NCI-H460 (cell line): Measurements from ENCODE around the gene MARCHF2. TPM values are rescaled to one million over a fixed set of nuclear protein-coding genes. Genes with fewer than 3 reads are reported as not detected.
"Not testable (repeated sequence)": the region's sequence is repeated elsewhere in the genome, so short reads cannot be mapped to it uniquely, and the experiment has no call there.

Source experiments
- DNase-seq: peaks from one replicate; pipeline ENCODE4 v3.0.0-alpha.2; 2016; ENCODE audit warnings: low read depth; ENCODE audit errors: extremely low read depth
- polyA plus RNA-seq: library from polyadenylated mRNA; depleted of rRNA; stranded (reverse); fragments of >200 nt; gene quantifications from 2 replicates; pipeline ENCODE4 v1.2.3, GENCODE V29; 2014; cell fraction: nucleus; rRNA removed
- total RNA-seq: library from RNA; depleted of rRNA; stranded (reverse); fragments of >200 nt; shearing (Covaris generic); gene quantifications from 2 replicates; pipeline ENCODE4 v1.2.3, GENCODE V29; 2014; rRNA removed

The MARCHF2 gene, protein sequence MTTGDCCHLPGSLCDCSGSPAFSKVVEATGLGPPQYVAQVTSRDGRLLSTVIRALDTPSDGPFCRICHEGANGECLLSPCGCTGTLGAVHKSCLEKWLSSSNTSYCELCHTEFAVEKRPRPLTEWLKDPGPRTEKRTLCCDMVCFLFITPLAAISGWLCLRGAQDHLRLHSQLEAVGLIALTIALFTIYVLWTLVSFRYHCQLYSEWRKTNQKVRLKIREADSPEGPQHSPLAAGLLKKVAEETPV
- total RNA-seq = 13.0 and 15.6 TPM in 2 replicates
- polyA plus RNA-seq = 37.4 and 37.5 TPM in 2 replicates

GRCh38 chr19:8412783-8413628 lies at the start of gene MARCHF2:
MARCHF2 (plus strand) TSS chr19:8413305; CDS start chr19:8421841, 8,536 bp downstream.
- DNase-seq = peak; percentile 92

DNA sequence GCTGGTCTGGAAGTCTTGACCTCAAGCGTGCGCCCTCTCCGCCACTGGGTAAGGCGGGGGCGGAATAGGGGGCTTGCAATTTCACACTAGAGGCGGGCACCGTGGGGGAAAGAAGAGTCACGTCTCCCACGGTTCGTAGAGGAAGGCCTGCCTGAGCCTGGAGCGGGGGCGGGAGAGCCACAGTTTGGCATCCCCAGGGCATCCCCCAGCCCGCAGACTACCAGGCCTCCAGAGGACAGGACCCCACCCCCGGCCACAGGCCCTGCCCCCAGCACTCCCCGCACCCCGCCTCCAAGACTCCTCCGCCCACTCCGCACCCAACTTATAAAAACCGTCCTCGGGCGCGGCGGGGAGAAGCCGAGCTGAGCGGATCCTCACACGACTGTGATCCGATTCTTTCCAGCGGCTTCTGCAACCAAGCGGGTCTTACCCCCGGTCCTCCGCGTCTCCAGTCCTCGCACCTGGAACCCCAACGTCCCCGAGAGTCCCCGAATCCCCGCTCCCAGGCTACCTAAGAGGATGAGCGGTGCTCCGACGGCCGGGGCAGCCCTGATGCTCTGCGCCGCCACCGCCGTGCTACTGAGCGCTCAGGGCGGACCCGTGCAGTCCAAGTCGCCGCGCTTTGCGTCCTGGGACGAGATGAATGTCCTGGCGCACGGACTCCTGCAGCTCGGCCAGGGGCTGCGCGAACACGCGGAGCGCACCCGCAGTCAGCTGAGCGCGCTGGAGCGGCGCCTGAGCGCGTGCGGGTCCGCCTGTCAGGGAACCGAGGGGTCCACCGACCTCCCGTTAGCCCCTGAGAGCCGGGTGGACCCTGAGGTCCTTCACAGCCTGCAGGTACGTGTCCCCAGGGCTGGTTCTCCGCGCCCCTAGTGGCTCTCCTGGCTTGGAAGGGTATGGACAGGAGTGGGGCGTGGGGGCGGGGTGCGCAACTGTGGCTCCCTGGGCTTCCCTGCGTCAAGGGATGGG lies 49.0 kb upstream of the MARCHF2 start, which contains the start of gene ANGPTL4:
ANGPTL4 (plus strand) TSS at position 353 of the 969 bp plus-strand sequence; CDS start at position 520, 167 bp downstream.
- DNase-seq = peak; percentile 64

DNA sequence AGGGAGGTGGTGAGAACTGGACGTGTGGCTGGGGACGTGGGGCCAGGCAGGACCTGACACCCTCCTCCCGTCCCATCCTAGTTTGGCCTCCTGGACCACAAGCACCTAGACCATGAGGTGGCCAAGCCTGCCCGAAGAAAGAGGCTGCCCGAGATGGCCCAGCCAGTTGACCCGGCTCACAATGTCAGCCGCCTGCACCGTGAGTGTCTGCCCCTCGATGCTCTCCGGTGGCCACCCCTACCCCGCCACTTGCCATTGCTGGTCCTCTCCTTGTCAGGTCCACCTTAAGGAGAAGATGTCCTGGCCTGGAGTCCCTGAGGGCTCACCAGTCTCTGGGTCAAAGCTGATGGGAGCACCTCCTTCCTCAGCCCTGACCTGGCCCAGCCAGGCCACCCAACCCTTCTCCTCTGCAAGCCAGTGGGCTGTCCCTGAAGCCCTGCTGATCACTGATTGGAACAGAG lies 47.0 kb upstream of the MARCHF2 start:
- no peak for DNase-seq

DNA sequence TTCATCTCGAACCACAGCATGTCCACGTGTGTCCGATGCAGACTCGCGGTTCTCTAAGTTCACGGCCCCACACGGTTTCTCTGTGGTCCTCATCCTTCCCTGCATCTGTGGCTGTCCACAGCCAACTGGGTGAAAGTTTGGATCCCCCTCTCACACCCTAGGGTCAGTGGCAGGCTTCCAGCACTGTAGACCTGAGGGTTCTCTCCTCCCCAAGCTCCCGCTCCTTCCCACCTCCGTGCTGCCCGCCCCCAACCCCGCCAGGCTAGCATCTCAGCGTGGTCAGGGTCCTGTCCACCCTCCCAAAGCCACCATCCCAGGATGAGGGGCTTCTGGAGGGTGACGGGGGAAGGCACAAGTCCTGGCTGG lies 46.2 kb upstream of the MARCHF2 start:
- no peak for DNase-seq

DNA sequence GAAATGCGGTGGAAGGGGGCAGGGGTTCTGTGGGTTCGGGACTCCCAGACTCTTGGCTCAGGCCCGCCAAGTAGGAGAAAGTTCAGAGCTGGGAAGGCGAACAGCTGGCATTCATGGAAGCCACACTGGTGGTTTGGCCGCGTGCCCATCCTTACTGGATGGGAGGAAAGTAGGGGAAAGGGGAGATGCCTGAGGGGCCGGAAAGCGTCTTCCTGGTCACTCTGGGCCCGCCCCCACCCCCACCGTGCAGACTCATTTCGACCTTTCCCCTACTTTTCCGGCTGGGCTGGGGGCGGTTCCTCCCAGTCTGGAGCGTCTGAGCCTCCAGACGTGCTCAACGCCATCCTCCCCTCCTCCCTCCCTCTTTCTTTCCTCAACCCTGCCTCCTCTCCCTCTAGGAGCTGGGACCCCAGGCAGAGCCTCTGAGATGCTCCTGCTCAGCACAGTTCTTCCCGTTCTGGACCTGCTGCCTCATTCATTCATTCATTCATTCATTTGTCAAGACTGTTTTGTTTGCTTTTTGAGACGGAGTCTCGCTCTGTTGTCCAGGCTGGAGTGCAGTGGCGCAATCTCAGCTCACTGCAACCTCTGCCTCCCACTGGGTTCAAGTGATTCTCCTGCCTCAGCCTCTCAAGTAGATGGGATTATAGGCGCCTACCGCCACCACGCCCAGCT lies 45.6 kb upstream of the MARCHF2 start:
- no peak for DNase-seq

DNA sequence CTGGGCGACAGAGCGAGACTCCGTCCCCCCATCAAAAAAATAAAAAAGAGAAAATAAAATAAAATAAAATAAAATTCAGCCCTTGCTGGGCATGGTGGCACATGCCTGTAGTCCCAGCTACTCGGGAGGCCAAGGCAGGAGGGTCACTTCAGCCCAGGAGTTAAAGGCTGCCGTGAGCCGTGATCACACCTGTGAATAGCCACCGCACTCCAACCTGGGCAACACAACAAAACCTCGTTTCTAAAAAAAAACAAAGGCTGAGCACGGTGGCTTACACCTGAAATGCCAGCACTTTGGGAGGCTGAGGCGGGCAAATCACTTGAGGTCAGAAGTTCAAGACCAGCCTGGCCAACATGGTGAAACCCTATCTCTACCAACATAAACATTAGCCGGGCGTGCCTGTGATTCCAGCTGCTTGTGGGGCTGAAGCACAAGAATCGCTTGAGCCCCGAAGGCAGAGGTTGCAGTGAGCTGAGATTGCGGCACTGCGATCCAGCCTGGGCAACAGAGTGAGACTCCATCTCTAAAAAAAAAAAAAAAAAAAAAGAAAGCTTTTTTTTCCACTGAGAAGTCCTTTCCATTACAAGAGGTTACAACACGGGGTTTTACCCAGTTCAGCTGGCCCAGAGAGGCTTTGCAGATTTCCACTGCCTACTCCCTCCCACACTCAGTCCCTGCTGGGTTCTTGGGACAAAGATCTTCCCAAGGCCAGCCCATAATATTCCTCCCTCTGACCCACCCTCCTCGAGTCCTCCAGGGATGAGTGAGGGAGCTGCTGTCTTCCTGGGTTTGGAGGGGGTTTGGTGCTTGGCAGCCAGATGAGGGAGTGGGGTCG lies 42.7 kb upstream of the MARCHF2 start:
- no peak for DNase-seq

DNA sequence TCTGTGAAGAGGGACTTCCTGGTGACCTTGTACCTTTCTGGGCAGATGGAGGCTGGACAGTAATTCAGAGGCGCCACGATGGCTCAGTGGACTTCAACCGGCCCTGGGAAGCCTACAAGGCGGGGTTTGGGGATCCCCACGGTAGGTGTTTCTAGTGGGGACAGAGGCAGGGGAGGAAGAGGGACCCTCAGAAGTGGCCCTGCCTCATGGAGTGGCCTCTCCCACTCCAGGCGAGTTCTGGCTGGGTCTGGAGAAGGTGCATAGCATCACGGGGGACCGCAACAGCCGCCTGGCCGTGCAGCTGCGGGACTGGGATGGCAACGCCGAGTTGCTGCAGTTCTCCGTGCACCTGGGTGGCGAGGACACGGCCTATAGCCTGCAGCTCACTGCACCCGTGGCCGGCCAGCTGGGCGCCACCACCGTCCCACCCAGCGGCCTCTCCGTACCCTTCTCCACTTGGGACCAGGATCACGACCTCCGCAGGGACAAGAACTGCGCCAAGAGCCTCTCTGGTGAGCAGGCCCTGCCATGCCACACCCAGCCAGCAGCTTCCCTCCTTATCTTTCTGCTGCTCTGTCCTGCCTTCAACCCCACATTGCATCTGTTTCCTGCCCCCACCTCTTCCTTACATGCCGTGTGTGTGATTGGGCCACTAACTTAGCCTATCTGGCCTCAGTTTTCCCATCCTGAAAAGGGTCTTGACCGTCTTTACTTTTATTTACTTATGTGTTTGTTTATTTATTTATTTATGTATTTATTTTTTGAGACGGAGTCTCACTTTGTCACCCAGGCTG lies 41.9 kb upstream of the MARCHF2 start:
- DNase-seq = no peak

- no peak for DNase-seq
These were observed 39.0 kb upstream of the MARCHF2 start for GRCh38 chr19:8373867-8374813.

DNA sequence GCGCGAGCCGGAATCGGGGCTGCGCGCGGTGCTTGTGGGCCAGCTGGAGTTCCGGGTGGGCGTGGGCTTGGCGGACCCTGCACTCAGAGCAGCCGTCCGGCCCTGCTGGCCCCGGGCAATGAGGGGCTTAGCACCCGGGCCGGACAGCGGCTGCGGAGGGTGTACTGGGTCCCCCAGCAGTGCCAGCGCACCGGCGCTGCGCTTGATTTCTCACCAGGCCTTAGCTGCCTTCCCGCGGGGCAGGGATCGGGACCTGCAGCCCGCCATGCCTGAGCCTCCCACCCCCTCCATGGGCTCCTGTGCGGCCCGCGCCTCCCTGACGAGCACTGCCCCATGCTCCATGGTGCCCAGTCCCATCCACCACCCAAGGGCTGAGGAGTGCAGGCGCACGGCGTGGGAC lies 37.3 kb upstream of the MARCHF2 start:
- not testable (repeated sequence) for DNase-seq

DNA sequence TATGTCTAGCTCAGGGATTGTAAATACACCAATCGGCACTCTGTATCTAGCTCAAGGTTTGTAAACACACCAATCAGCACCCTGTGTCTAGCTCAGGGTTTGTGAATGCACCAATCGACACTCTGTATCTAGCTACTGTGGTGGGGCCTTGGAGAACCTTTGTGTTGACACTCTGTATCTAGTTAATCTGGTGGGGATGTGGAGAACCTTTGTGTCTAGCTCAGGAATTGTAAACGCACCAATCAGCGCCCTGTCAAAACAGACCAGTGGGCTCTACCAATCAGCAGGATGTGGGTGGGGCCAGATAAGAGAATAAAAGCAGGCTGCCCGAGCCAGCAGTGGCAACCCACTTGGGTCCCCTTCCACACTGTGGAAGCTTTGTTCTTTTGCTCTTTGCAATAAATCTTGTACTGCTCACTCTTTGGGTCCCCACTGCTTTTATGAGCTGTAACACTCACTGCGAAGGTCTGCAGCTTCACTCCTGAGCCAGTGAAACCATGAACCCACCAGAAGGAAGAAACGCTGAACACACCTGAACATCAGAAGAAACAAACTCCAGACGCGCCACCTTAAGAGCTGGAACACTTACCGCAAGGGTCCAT lies 36.6 kb upstream of the MARCHF2 start:
- DNase-seq = not testable (repeated sequence)

DNA sequence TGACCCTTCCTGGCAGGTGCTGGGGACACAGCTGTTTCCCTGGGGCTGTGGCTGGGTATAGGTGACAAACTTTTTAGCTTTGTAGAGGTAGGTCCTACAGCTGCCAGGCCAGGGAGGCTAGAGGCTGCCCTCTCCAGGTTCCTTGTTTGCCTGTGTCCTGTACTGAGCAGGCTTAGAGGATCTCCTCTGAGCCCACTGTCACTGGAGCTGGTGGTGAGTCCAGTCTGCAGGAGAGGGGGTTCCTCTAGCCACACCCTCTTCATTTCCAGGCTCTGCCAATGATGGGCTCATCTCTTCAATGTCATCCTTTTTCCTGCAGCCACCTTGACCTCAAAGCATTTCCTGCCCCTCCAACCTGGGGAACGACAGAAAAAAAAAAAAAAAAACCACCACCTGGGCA lies 35.5 kb upstream of the MARCHF2 start:
- DNase-seq = no peak

GRCh38 chr19:8379156-8379891 lies 33.8 kb upstream of the MARCHF2 start:
- not testable (repeated sequence) for DNase-seq

- not testable (repeated sequence) for DNase-seq
These were observed 28.5 kb upstream of the MARCHF2 start for GRCh38 chr19:8384569-8384968.

DNA sequence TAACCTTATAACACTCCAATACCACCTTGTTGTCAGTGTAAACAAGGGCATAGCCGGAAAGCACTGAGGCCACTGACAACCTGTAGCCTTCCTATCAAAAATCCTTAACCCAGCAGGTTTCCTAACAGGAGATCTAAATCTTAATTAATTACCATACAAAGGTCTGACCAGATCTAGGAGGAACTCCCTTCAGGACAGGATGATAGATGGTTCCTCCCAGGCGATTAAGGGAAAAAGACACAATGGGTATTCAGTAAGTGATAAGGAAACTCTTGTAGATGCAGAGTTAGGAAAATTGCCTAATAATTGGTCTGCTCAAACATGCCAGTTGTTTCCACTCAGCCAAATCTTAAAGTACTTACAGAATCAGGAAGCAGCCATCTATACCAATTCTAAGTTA lies 28.0 kb upstream of the MARCHF2 start:
- DNase-seq = not testable (repeated sequence)

GRCh38 chr19:8385566-8385965 lies 27.5 kb upstream of the MARCHF2 start:
- DNase-seq = not testable (repeated sequence)

DNA sequence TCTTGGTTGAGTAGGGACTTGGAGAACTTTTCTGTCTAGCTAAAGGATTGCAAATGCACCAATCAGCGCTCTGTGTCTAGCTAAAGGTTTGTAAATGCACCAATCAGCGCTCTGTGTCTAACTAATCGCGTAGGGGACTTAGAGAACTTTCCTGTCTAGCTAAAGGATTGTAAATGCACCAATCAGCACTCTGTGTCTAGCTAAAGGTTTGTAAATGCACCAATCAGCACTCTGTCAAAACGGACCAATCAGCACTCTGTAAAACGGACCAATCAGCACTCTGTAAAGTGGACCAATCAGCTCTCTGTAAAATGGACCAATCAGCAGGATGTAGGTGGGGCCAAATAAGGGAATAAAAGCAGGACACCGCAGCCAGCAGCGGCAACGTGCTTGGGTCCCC lies 26.7 kb upstream of the MARCHF2 start:
- not testable (repeated sequence) for DNase-seq
